NCI-H748 (cell line): ENCODE measurements around the gene IFIT1B.
"Not testable (repeated sequence)": the region's sequence is repeated elsewhere in the genome, so short reads cannot be mapped to it uniquely, and the experiment has no call there.

Experiments
- DNase-seq: peaks from one replicate; lab custom pipeline; 2025; ENCODE audit not compliant: unreplicated experiment; lab: John Stamatoyannopoulos, UW

IFIT1B gene

DNA sequence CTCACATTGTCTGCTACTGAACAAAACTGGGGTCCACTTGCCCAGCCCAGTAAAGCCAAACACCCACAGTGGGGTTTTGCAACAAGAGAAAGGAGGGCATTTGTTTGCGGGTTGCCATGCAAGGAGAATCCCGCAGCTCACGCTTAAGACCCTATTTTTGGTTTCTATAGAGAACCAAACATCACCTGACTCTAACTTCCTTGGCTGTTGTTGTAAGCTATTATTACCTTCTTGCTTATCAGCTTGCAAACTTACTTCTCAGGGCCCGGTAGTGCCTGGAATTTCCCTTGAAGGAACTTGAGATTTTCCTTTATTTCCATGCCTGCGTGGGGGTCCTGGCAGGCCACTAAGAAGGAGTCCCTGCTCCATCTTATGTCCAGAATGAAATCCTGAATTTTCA lies 29.4 kb upstream of the IFIT1B start:
- DNase-seq = no peak

DNA sequence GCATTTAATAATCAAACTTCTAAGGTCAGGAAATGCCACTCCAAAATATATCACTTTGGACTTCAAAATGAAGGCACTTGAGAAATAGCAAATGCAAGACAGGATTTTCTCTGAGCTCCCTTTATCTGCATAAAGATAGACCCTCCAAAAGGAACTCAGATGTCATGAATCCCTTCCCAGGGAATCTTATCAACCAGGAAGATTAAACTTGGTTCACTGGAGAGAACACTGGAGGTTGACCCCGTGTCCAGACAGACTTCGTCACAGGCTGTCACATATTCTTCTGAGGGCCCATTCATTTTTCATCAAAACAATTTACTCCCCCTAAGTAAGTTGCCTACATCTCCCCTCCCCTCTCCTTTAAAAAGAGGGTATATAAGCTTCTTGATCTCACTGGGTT lies 28.9 kb upstream of the IFIT1B start:
- DNase-seq = no peak

DNA sequence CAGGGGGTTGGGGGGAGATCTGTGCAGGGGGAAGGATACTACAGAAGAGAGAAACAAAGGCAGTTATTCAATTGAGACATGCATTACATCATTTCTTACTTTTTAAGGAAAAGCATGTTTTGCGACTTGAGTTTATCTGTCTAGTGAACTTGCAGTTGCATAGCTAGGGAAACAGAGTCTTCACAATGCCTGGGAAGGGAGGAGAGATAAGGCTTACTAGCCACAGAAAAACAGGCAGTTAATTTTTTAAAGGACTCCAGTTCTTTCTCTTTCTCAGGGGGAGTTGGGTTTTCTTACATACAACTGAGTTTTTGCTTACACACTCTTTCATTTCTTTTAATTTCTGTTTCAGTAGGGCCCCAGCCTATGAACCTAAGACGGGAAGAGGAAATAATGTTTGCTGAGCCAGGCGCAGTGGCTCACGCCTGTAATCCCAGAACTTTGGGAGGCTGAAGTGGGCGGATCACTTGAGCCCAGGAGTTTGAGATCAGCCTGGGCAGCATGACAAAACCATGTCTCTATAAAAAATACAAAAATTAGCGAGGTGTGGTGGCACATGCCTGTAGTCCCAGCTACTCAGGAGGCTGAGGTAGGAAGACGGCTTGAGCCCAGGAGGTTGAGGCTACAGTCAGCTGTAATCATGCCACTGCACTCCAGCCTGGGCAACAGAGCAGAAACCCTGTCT lies 27.1 kb upstream of the IFIT1B start:
- not testable (repeated sequence) for DNase-seq

DNA sequence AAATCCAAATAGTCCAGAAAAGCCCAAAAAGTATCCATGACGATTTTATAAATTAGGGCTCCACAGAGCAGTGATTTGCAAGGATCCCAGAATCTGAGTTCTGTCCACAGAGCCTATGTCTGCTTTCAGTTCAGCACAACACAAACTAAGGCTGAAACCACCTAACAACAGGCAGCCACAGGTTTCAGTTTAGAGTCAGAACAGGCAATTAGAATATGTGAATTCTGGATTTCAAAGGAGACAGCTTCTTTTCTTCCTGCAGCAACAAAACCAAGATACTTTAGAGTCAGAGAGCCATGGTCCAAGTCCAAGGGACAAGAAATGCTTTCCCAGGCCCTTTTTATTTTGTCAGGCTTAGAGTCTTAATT lies 26.5 kb upstream of the IFIT1B start:
- no peak for DNase-seq

DNA sequence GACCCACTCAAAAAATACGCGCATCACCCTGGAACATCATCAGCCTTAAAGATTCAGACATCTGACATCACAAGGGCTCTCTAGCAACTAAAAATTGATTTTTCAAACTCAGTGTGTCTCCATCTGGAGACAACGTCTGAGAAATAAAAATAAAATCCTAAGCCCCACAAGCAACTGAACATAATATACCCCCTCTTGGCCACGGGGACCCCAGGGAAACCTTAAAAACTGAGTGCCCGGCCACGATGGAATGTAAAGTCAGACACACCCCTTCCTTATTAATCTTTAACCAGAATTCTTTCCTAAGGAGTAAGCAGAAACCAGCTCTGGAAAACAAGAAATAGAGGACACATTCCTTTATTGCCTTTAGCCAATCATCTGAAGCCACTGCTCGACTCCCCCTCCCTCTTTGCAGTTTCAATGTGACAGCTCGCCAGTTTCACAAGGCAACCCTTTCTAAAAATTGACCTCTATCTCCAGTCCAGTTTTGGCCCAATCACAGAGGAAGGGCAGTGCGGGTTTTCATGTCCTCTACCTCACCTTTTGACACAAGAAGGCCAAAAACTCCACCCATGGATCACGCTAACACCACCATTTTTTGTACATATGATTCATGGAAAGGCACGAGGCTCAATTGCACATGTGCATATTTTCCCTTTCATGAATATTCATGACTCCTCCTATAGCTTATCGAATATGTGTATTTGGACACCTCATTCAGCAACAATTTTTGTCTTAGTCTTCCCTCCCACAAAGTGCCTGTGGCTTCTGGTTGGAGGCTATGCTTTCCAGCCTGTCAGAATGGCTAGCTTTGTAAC lies 25.9 kb upstream of the IFIT1B start:
- no peak for DNase-seq

DNA sequence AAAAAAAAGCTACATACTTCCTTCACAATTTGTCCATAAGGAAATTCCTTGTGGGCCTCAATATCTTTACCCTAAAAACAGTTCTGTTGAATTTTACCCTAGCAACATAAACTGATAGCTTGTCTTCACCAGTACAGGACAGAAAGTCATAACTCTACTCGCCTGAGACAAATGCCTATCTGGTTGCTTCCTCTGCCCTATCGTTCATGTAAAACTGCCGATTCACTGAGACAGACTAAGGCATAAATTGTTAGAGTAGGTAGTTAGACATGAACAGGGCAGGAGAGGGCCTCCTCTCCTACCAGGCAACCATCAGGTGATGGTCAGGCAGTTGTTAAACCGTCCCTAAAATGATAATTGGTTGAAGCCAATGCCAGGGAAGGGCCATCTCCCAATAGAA lies 25.1 kb upstream of the IFIT1B start:
- DNase-seq = no peak

DNA sequence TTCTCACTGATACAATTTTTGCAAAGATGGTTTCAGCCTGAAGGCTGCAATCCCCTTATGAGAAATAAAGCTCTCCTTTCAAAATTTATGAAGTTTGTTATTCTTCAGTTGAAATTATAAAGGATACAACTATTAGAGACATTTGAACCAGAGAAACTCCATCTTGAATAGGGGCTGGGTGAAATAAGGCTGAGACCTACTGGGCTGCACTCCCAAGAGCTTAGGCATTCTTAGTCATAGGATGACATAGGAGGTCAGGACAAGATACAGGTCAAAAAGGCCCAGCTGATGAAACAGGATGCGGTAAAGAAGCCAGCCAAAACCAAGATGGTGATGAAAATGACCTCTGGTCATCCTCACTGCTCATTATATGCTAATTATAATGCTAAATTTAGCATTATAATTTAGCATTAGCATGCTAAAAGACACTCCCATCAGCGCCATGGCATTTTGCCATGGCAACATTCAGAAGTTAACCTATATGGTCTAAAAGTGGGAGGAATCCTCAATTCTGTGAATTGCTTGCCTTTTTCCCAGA lies 22.4 kb upstream of the IFIT1B start:
- DNase-seq = no peak

DNA sequence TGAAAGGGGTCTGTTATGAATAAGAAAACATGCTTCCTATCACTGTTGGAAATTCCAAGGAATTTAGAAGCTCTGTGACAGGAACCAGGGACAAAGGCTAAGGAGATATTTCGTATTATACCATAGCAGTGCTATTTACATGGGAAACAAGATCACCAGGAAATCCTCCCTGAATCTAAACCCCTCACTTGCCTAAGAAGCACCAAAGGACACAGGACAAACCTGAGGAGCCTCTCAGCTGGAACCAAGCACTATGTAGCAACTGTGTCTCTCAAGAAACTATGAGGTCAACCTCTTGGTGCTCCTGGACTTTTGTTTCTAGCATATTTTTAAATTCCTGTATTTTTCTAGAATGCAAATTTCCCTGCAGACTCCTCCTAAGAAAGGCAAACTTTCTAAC lies 20.8 kb upstream of the IFIT1B start:
- no peak for DNase-seq

DNA sequence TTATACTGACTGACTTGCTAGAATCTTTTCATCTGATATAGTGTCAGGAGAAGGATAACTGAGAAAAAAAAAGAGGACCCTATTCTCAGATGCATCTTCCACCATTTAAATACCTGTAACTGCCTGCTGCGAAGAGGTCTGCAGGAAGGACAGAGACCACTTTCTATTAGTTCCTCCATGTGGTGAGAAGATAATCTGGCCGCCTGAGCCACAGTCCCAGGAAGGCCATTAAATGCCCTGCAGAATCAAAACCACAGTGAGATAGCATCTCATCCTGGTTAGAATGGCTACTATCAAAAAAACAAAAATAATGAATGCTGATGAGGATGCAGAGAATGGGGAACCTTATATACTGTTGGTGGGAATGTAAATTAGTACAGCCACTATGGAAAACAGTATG lies 19.9 kb upstream of the IFIT1B start:
- DNase-seq = no peak

DNA sequence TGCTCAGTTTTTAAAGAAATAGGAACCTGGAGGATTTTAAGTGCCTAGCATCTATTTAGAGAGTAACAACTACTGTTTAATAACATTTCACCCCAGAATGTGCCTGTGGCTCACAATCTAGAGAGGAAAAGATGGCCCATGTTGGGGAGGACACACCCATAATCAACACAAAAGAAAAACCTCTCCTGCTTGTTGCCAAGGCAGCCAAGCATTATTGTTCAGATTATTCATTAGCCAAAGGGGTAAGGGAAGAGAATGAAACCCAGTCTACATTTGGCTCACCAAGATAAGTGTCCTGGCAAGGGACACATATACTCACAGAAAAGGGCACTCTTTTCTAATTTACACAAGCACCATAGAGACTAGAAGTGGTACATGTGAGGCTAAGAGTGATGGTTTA lies 17.7 kb upstream of the IFIT1B start:
- peak; percentile 84 for DNase-seq

DNA sequence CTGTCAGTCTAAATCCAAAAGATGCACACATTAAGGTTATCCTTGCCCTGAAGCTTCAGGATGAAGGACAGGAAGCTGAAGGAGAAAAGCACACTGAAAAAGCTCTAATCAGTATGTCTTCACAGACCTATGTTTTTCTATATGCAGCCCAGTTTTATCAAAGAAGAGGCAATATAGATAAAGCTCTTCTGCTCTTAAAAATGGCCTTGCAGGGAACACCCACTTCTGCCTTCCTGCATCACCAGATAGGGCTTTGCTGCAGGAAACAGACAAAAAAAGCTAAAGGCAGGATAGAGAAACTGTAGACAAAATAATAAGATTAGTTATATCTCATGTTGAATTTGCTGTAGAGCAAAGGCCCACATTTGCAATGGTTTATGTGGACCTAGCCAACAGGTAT lies 14.9 kb upstream of the IFIT1B start:
- DNase-seq = no peak

DNA sequence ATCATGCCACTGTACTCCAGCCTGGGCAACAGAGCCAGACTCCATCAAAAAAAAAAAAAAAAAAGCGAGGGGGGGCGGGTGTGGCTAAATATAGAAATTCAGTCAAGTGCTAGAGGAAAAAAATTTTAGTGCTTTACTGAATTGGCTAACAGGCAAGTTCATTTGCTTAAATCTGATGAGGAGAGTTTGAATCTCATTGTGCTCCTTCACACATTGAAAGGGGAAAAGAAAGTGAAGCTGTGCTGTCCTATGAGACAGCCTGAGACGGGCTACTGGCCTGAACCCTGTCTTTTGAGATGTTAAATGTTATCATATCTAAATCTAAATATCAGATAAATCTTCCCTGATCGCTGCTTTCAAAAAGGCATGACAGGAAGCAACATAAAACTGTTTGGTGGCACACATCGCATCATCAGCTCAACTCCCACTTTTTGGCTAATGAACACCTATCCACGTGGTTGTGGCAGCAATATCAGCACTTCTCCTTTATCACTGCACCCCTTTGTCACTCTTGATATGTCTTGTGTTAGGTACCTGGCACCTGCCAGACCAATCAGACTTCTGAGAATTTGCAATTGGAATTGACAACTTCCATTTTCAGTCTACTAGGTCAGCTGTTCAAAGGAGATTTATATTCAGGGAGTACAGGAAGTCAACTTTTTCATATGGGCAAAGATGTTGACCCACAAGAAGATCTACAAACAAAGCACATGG lies 14.0 kb upstream of the IFIT1B start:
- DNase-seq = no peak

DNA sequence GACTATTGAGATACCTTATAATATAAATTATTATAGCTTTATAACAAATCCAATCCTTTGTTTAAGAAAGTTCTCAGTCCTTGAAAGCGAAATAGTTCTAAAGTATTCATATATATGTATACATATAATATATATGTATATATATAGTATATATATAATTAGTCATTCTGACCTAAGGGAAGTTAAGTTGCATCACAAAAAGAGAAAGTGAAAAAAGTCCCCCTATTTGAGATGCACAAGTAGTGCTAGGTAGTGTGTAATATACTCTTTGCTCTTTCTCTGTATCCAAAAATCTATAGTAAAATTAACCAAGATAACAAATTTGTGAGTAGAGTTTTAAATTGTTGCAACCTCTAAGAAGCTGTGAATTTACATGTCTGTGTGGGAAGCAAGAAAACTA lies 13.3 kb upstream of the IFIT1B start:
- DNase-seq = no peak

DNA sequence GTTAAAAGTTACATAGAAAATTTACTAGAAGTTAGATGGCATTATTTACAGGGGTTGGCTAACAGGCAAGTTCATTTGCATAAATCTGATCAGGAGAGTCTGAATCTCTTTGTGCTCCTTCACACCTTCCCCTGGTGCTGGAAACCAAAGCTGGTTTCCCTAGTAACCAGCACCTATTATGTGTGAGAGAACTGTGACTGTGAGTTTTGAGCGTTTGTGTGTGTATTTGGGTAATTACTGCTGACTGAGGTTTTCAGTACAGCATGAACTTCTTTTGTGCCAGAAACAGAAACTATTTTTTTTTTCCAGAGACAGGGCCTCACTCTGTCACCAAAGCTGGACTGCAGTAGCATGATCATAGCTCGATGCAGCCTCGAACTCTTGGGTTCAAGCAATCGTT lies 10.3 kb upstream of the IFIT1B start:
- peak; percentile 90 for DNase-seq

DNA sequence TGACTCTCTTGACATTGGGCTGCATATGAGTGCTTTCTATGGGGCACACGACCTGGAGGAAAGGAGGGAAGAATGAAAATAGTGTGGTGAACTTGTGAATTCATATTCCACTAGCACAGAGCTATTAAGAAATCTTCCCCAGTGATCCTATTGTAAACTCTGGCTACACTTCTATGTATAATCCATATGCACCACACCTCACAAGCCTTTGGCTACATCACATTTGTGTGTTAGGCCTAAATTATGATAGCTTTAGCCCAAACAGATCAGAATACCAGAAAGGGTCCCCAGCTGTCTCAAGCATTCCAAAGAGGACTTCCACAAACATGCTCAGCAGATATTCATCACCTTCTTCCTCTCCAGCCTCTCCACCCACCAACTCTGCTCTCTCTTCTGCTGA lies 9.7 kb upstream of the IFIT1B start:
- DNase-seq = no peak

DNA sequence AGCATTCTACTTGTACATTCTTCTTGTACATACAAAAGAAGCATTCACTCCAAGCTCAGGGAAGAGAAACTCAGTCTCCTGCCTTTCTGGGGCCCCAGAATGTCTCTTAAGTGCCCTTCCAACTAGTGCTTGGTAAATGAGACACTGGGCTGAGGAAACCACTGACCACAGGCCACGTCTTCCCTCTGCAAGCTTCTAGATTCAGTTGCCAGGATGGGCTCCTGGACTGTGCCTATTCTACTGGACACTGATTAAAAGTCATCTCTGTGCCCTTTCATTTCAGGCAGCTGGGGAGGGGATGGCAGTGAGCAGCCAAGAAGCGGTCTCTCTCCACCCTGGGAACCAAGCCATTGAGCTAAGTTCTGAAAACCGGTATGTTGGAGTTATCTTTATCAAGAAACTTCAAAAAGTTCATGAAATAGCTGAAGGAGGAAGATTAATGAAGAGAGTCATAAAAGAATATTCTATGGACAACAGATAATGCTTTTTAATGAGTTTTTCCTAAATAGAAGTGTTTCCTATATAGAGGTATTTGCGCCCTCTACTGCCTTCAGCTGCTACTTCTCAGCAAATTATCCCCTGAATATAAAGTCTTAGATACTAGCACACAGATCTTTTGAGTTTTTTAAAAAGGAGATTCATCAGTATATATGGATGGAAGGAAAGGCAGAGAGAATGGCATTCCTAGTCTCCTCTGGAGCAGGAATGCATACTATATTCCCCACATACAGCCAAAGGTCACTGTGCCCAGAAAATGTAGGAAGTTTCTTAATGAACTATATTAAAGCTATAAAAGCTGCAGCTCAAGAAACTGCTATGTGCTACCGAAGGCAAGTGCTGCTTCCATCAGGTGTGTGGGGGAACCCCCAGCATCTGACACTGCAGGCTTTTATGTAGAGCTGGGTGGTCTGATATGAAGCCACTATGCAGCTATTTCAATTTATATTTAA lies 8.4 kb upstream of the IFIT1B start:
- DNase-seq = peak; percentile 21

DNA sequence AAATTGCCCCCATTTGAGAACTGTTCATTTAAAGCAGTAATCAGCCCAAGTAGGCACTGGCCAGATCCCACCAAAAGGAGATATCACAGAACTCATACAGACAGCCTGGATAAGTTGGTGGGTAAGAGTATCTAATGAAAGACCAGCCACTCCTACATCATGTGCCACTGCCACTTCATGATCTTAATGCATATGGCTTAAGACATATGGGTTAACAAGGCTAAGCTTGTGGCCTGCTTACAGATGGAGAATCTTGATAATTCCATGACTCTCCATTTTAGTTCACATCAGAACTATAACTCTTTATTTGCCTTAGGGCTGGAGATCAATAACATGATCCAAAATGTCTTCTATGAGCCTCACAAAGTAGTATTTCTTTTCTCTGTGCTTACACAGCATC lies 6.8 kb upstream of the IFIT1B start:
- no peak for DNase-seq

DNA sequence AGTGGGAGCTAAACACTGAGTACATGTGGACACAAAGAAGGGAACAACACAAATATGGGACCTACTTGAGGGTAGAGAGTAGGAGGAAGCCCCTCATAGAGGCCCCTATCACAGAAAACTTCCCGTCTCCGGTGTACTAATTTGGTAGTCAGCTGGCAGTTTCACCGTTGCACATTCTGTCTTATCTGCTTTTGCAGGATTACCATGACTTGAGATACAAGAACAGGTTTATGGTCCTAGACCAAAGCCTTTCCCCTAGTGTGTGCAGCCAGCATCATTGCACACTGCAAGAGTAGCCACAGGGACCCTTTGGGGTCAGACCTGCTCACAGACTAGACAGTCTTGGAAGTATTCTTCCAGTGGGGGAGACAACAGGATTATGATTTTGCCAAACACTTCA lies 5.9 kb upstream of the IFIT1B start:
- DNase-seq = no peak

DNA sequence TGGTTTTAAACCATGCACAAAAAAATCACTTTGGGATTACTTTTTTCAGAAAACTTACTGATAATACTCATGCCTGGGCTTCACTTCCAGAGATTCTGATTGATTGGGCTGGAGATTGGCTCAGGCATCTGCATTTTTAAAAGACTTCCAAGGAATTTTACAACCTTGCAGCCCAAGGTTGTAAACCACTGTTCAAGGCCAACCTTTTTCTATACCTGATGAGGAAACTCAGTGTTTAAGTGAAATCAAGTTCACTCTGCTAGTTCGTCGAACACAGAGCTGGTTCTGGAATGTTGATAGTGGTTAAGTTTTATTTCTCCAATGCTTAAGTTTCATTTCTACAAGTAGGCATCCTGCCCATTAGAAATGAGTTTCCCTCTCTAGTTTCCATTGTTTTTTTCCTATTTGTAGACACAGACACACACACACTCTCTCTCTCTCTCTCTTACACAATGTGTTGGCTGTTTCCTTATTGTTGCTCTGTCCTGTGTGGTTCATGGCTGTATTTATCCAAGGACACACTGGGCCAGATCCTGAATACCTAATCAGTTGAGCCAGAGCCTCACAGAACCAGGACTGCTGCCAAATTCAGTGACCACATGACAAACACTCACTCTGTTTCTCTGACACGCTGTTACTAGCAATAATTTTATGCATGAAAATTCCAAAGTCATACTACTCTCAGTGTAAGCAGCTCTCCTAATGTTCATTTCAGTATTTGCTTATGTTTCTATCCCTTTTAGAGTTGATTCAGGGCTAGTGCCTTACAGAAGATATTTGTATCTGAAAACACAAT lies 3.7 kb upstream of the IFIT1B start:
- peak; percentile 15 for DNase-seq

DNA sequence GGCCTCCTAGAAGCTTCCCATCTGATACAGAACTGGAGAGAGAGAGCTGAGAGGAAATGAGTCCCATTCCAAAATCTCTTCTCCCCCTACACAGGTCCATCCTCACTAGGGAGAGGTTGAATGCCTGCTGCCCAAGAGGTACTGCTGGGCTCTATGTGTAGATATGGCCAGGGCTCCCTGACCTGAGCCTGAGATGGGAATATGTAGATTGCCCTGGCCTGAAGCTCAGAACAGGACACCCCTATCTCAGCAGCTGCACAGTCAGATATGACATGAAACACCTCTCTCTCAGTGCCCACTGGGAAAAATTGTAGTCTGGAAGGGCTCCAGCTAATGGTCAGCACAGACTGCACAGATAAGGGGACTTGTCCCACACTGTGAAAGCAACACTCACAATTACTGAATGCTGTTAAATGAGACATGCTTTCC lies 3.1 kb upstream of the IFIT1B start:
- DNase-seq = no peak
